ENCODE data around the gene SLC8A1. TPM values are rescaled to one million over a fixed set of nuclear protein-coding genes. Genes with fewer than 3 reads are reported as not detected.

The SLC8A1 gene
- total RNA-seq, 1 donor from 2014 or later = 18.5 TPM

GRCh38 chr2:40458271-40458794 lies 6.4 kb upstream of the SLC8A1 start:
- no peak for DNase-seq (ENCODE audit: low spot score)

- DNase-seq (ENCODE audit: low spot score) = no peak
Measured at GRCh38 chr2:40457837-40458236, 5.9 kb upstream of the SLC8A1 start.

- no peak for DNase-seq (ENCODE audit: low spot score)
Measured at GRCh38 chr2:40457366-40457765, 5.5 kb upstream of the SLC8A1 start.

GRCh38 chr2:40456926-40457325 lies 5.0 kb upstream of the SLC8A1 start:
- DNase-seq (ENCODE audit: low spot score) = no peak

GRCh38 chr2:40455661-40456060 lies 3.8 kb upstream of the SLC8A1 start:
- no peak for DNase-seq (ENCODE audit: low spot score)

GRCh38 chr2:40454321-40454720 lies 2.4 kb upstream of the SLC8A1 start:
- no peak for DNase-seq (ENCODE audit: low spot score)

GRCh38 chr2:40452786-40453185 lies 896 bp upstream of the SLC8A1 start:
- DNase-seq (ENCODE audit: low spot score) = no peak

GRCh38 chr2:40450796-40451430 lies 977 bp downstream of the SLC8A1 start:
- no peak for DNase-seq (ENCODE audit: low spot score)

- DNase-seq (ENCODE audit: low spot score) = no peak
Measured at GRCh38 chr2:40450066-40450795, 1.7 kb downstream of the SLC8A1 start.

- DNase-seq (ENCODE audit: low spot score) = no peak
Measured at GRCh38 chr2:40448476-40449079, 3.3 kb downstream of the SLC8A1 start.

GRCh38 chr2:40445467-40445866 lies 6.4 kb downstream of the SLC8A1 start:
- no peak for DNase-seq (ENCODE audit: low spot score)

- no peak for DNase-seq (ENCODE audit: low spot score)
Measured at GRCh38 chr2:40440835-40441234, 11.1 kb downstream of the SLC8A1 start.

- no peak for DNase-seq (ENCODE audit: low spot score)
Measured at GRCh38 chr2:40439473-40439872, 12.4 kb downstream of the SLC8A1 start.

- no peak for DNase-seq (ENCODE audit: low spot score)
Measured at GRCh38 chr2:40436093-40436475, 15.8 kb downstream of the SLC8A1 start.

- no peak for DNase-seq (ENCODE audit: low spot score)
Measured at GRCh38 chr2:40435426-40436092, 16.3 kb downstream of the SLC8A1 start.

- no peak for DNase-seq (ENCODE audit: low spot score)
Measured at GRCh38 chr2:40434731-40435271, 17.1 kb downstream of the SLC8A1 start.

- DNase-seq (ENCODE audit: low spot score) = no peak
Measured at GRCh38 chr2:40433736-40434135, 18.2 kb downstream of the SLC8A1 start.

GRCh38 chr2:40432921-40433483 lies 18.9 kb downstream of the SLC8A1 start:
- DNase-seq (ENCODE audit: low spot score) = no peak

GRCh38 chr2:40431600-40431955 lies 20.3 kb downstream of the SLC8A1 start:
- DNase-seq (ENCODE audit: low spot score) = no peak

- DNase-seq (ENCODE audit: low spot score) = no peak
Measured at GRCh38 chr2:40430776-40431599, 20.9 kb downstream of the SLC8A1 start.

Measured in mesenteric fat pad (tissue), 1 donor.